B cell (primary cell): Measurements from ENCODE around the gene SP9. TPM values are rescaled to one million over a fixed set of nuclear protein-coding genes. Genes with fewer than 3 reads are reported as not detected.

ENCODE experiments used
- ATAC-seq: fragments of 200-7000 bp; cut with Tn5 transposase; one replicate; pipeline ENCODE4 v1.10.0; 2021; ENCODE audit warnings: low read depth, mild to moderate bottlenecking, moderate number of reproducible peaks, moderate library complexity
- CTCF ChIA-PET: fragments of 350-600 bp; sonication (Branson Sonifier 250); formaldehyde crosslinking; loops from one replicate; lab custom pipeline; 2021; ENCODE audit warnings: antibody characterized with exemption, inconsistent platforms; lab: Charles Lee
- POLR2A ChIA-PET: fragments of 350-600 bp; sonication (Branson Sonifier 250); formaldehyde crosslinking; loops from one replicate; lab custom pipeline; 2021; ENCODE audit warnings: antibody characterized with exemption; lab: Charles Lee
- DNase-seq: peaks from one replicate; pipeline ENCODE4 v3.0.0; 2013
- H2AFZ ChIP-seq: 2 replicates; pipeline ENCODE4 v1.6.1; 2012; ENCODE audit warnings: mild to moderate bottlenecking, low read depth, low read length; ENCODE audit not compliant: insufficient read depth, poor library complexity, severe bottlenecking
- H3K27ac ChIP-seq, 2 donors: 1 replicate in 1 of 2; 2 replicates in 1 of 2; pipeline ENCODE4 v1.5.1; 2012 to 2013; ENCODE audit warnings: low read length in 2 of 2, mild to moderate bottlenecking in 2 of 2, moderate library complexity in 1 of 2
- H3K27me3 ChIP-seq, 4 experiments: fragments of 200-600 bp in 1 of 4; sonication (generic) in 1 of 4; replicated peaks in 1 of 4; 1 replicate in 2 of 4; 2 replicates in 2 of 4; pipeline versions ENCODE4 v1.6.1 to v1.7.0; 2013 to 2016; ENCODE audit warnings: low read length in 3 of 4, mild to moderate bottlenecking in 2 of 4, mixed read lengths in 1 of 4, moderate library complexity in 1 of 4; ENCODE audit not compliant: insufficient read depth in 4 of 4, control insufficient read depth in 3 of 4; ENCODE audit errors: control extremely low read depth in 1 of 4
- H3K36me3 ChIP-seq, 2 experiments: replicated peaks in 1 of 2; 1 replicate in 1 of 2; 2 replicates in 1 of 2; pipeline versions ENCODE4 v1.6.1 to v1.7.1; 2013; ENCODE audit warnings: low read length in 1 of 2; ENCODE audit not compliant: insufficient read depth in 2 of 2, control insufficient read depth in 1 of 2; ENCODE audit errors: control extremely low read depth in 1 of 2, extremely low read depth in 1 of 2
- H3K4me1 ChIP-seq, 2 donors: fragments of 200-600 bp in 1 of 2; sonication (generic) in 1 of 2; 1 replicate in 1 of 2; 2 replicates in 1 of 2; pipeline versions ENCODE4 v1.5.1 to v1.6.1; 2013 to 2017; ENCODE audit warnings: low read length in 2 of 2; ENCODE audit not compliant: control insufficient read depth in 2 of 2, insufficient read depth in 2 of 2
- H3K4me2 ChIP-seq: replicated peaks from 2 replicates; pipeline ENCODE3; 2012; ENCODE audit warnings: mild to moderate bottlenecking, low read depth, low read length; ENCODE audit not compliant: poor library complexity, severe bottlenecking
- H3K4me3 ChIP-seq, 5 experiments: fragments of 200-600 bp in 1 of 5; sonication (generic) in 1 of 5; 1 replicate in 3 of 5; 2 replicates in 2 of 5; pipeline versions ENCODE4 v1.5.1 to v1.7.0; 2011 to 2016; ENCODE audit warnings: low read length in 4 of 5, mild to moderate bottlenecking in 4 of 5, low read depth in 2 of 5, control low read depth in 1 of 5, moderate library complexity in 1 of 5; ENCODE audit not compliant: insufficient read depth in 1 of 5; ENCODE audit errors: control extremely low read depth in 1 of 5, extremely low read depth in 1 of 5
- H3K79me2 ChIP-seq: fragments of 200-600 bp; sonication (generic); one replicate; pipeline ENCODE4 v1.6.0; 2016; ENCODE audit warnings: low read length; ENCODE audit not compliant: control insufficient read depth, insufficient read depth
- H3K9ac ChIP-seq: fragments of 200-600 bp; sonication (generic); 2 replicates; pipeline ENCODE4 v1.6.1; 2017; ENCODE audit warnings: mild to moderate bottlenecking, low read length, moderate library complexity
- H3K9me3 ChIP-seq, 3 donors: one replicate each; pipeline versions ENCODE4 v1.6.1 to v1.7.1; 2013; ENCODE audit warnings: low read length in 2 of 3; ENCODE audit not compliant: control insufficient read depth in 2 of 3, insufficient read depth in 1 of 3; ENCODE audit errors: control extremely low read depth in 1 of 3
- H4K20me1 ChIP-seq: 2 replicates; pipeline ENCODE4 v1.6.0; 2012; ENCODE audit warnings: mild to moderate bottlenecking, low read length; ENCODE audit not compliant: insufficient read depth, control insufficient read depth, poor library complexity, severe bottlenecking
- H3K27ac Mint-ChIP-seq: one replicate; pipeline ENCODE4 v1.8.0; 2021; ENCODE audit warnings: mixed read lengths
- H3K27me3 Mint-ChIP-seq: one replicate; pipeline ENCODE4 v1.8.0; 2021; ENCODE audit warnings: mixed read lengths
- H3K4me1 Mint-ChIP-seq: one replicate; pipeline ENCODE4 v1.8.0; 2021; ENCODE audit warnings: mixed read lengths
- H3K4me3 Mint-ChIP-seq: one replicate; pipeline ENCODE4 v1.8.0; 2021; ENCODE audit warnings: mixed read lengths
- H3K9me3 Mint-ChIP-seq: one replicate; pipeline ENCODE4 v1.8.0; 2022; ENCODE audit warnings: mixed read lengths; ENCODE audit not compliant: insufficient read depth
- EZH2 ChIP-seq: IDR thresholded peaks from 2 replicates; pipeline ENCODE4 v1.6.1; 2012; ENCODE audit warnings: borderline replicate concordance, low read depth, mild to moderate bottlenecking, moderate library complexity, low read length; ENCODE audit not compliant: insufficient read depth, poor library complexity, severe bottlenecking
- WGBS: methylation state at CpG from one replicate; pipeline ENCODE4 v1.1.5; 2013; ENCODE audit warnings: missing lambda C conversion rate; ENCODE audit not compliant: insufficient coverage; 5-methylcytosine and 5-hydroxymethylcytosine counted together
- intact Hi-C: fragments of 100-400 bp; cut with micrococcal nuclease; formaldehyde crosslinking; loops from one replicate; pipeline ENCODE4 v1.10.0; 2022
- polyA plus RNA-seq: library from polyadenylated mRNA; depleted of rRNA; stranded (reverse); fragments of >200 nt; gene quantifications from 2 replicates; pipeline ENCODE4 v1.2.3, GENCODE V29; 2012
- total RNA-seq, 2 donors: library from RNA; stranded (reverse); fragments of 120-200 nt in 1 of 2; gene quantifications; 1 replicate in 1 of 2; 2 replicates in 1 of 2; pipeline versions ENCODE4 v1.2.3 to v1.2.4, GENCODE V29; 2013 to 2022
- TF ChIP-seq, protein P1 (sequence below): fragments of 200-600 bp; IDR thresholded peaks from one replicate; pipeline ENCODE4 v1.8.0; 2022; ENCODE audit warnings: antibody characterized with exemption, mild to moderate bottlenecking

SP9 gene
- total and polyA plus RNA-seq, 2 donors (not counting 1 experiment from before 2014, with no cell fraction given), result not detected

GRCh38 chr2:174341995-174342685, 7.4 kb downstream of the SP9 start:
- TF ChIP-seq, protein P1, sequence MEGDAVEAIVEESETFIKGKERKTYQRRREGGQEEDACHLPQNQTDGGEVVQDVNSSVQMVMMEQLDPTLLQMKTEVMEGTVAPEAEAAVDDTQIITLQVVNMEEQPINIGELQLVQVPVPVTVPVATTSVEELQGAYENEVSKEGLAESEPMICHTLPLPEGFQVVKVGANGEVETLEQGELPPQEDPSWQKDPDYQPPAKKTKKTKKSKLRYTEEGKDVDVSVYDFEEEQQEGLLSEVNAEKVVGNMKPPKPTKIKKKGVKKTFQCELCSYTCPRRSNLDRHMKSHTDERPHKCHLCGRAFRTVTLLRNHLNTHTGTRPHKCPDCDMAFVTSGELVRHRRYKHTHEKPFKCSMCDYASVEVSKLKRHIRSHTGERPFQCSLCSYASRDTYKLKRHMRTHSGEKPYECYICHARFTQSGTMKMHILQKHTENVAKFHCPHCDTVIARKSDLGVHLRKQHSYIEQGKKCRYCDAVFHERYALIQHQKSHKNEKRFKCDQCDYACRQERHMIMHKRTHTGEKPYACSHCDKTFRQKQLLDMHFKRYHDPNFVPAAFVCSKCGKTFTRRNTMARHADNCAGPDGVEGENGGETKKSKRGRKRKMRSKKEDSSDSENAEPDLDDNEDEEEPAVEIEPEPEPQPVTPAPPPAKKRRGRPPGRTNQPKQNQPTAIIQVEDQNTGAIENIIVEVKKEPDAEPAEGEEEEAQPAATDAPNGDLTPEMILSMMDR, result no peak
- TF ChIP-seq EZH2, result peak; percentile 30
- H4K20me1 ChIP-seq, result peaks cover 21% of the 10 kb centered on the region
- WGBS, result 10% methylated on average over 43 of the region's 52 CpGs
- H3K27me3 ChIP-seq, result peaks cover 1 to 77% (median 70%) of the 10 kb centered on the region in 4 experiments
- H2AFZ ChIP-seq, result peak overlapping the region; percentile 53
- ChIA-PET POLR2A (no interaction called here), CTCF (interaction anchor here (0.6 to 7.2 kb wide), 29 partner anchors 8 to 1315 kb away, joined by 3 to 151 read pairs (median 4); partner anchors contain the start of genes OLA1 and SCRN3)
- peak overlapping the region; percentile 59 for H3K4me3 Mint-ChIP-seq
- intact Hi-C loops, result loop anchor here (1.0 to 10.0 kb wide), 11 partner anchors 11 to 1535 kb away; partner anchors contain the start of gene CDCA7
- peaks cover 1 to 43% (median 5%) of the 10 kb centered on the region in 3 donors for H3K9me3 ChIP-seq
- H3K27me3 Mint-ChIP-seq, result peaks cover 62% of the 10 kb centered on the region
- H3K9me3 Mint-ChIP-seq, result no peaks in the 10 kb centered on the region
- H3K36me3 ChIP-seq, result peaks cover 0 to 2% of the 10 kb centered on the region in 2 experiments
- H3K4me1 ChIP-seq, result peaks cover 49 to 68% of the 10 kb centered on the region in 2 donors
- DNase-seq, result no peak
- ATAC-seq, result no peak
- H3K4me1 Mint-ChIP-seq, result peaks cover 32% of the 10 kb centered on the region
- peak overlapping the region; percentile 26 for H3K27ac Mint-ChIP-seq
- H3K9ac ChIP-seq, result no peak overlapping the region
- H3K79me2 ChIP-seq, result no peaks in the 10 kb centered on the region
- H3K4me2 ChIP-seq, result peak overlapping the region; percentile 59
- H3K27ac ChIP-seq, result no peak overlapping the region
- H3K4me3 ChIP-seq, result peak overlapping the region in 1 of 5 experiments; percentile 31
